ENCODE measurements around the gene PGM1.
A peak's percentile ranks its signal among the peaks of the same experiment; 100 is the strongest.
"Not testable (repeated sequence)": the region's sequence is repeated elsewhere in the genome, so short reads cannot be mapped to it uniquely, and the experiment has no call there.

PGM1 gene

GRCh38 chr1:63593303-63593885 lies at the start of gene PGM1:
Gene PGM1, plus strand, starts transcription at chr1:63593411. Its CDS starts 78 bp downstream, at chr1:63593489.
- peak; percentile 36 to 65 for DNase-seq

DNA sequence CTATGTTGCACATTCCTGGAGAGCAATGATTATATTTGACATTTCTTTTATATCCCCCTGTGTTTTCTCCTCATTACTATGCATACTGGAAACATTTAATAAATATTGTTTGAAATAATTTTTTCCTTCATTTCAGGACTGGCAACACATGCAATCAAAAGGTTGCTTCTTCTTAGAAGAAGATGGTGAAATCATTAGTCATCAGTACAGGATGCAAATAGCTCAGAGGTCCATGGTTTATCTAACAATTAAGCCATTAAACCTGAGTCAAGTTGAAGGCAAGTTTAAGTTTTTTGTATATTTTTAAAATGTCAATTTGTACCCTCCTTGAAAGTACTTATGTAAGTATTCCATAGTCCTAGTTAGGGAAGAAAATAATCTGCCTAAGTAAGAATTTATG lies 47.4 kb upstream of the PGM1 start:
- DNase-seq = no peak

DNA sequence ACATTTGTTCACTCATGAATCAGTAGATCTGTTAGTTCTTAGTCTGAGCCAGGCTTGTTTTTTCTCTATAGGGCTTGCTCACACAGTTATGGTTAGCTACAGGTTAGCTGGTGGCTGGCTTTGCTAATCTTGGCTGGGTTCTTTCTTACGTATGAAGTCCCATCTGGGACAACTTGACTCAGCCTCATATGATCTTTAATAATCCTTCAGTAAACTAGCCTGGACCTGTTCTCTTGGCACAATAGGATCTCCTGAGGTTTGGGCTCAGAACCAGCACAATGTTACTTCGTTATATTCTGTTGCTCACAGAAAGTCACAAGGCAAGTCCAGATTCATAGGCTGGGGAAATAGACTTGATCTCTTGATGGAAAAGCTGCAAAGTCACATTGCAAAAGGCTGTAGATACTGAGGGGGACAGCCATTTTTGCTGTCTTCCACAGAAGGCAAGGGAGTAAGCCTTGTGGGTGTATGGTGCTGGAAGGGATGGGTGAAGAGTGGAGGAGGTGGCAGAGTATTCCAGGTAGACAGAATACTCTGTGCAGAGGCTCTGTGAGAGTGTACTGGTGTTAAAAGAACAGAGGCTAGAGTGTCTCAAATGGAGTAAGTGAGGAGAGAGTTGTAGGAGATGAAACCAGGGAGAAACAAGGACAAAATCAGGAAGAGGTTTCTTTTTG lies 45.5 kb upstream of the PGM1 start:
- DNase-seq = no peak

DNA sequence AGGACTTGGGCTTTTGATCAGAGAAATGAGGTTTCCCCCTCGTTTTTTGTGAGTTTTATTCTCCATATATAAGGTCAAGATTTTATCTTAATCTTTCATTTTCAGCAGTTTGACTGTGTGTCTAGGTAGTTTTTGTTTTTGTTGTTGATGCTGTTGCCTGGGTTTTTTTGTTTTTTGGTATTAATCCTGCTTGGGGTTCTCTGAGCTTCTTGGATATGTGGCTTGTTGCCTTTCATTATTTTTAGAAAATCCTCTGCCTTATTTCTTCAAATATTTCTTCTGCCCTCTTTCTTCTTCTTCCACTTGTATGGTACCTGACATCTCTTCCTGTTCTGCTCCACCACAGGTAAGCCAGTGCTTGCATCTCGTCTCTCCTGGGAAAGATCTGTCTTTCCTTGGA lies 44.9 kb upstream of the PGM1 start:
- DNase-seq = no peak

- DNase-seq = no peak
These were observed 44.3 kb upstream of the PGM1 start for GRCh38 chr1:63548877-63549276.

DNA sequence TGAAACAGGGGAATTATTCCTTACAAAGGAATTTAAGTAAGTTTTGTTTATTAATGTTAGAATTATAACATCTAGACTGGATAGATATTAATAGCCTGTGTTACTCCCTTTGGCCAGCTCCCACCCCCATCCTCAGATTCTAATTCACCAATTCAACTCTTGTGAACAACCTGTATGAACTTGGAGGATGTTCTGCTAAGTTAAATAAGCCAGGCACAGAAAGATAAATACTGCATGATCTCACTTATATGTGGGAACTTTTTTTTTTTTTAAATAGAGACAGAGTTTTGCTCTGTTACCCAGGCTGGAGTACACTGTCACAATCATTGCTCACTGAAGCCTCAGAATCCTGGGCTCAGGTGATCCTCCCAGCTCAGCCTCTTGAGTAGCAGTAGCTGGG lies 37.7 kb upstream of the PGM1 start:
- DNase-seq = no peak

- no peak for DNase-seq
These were observed 35.7 kb upstream of the PGM1 start for GRCh38 chr1:63557365-63557987.

- DNase-seq = no peak
These were observed 33.9 kb upstream of the PGM1 start for GRCh38 chr1:63559357-63559756.

DNA sequence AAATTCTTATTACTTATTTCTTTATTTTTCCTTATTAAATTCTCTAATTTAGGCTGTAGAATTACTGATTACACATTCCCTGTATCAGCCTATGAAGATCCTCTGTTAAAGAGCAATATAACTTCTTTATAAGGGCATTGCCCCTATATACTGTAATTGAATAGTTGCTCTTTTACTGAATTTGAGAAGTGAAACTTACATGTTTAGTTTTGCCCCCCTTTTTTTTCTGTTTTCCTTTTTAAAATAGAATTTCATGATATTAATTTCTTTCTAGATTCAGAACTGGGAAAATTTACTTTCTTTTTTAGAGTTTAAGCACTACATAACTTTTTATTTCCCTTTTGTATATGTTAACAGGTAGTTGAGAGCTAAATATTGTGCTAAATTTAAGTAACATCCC lies 29.5 kb upstream of the PGM1 start:
- DNase-seq = no peak

DNA sequence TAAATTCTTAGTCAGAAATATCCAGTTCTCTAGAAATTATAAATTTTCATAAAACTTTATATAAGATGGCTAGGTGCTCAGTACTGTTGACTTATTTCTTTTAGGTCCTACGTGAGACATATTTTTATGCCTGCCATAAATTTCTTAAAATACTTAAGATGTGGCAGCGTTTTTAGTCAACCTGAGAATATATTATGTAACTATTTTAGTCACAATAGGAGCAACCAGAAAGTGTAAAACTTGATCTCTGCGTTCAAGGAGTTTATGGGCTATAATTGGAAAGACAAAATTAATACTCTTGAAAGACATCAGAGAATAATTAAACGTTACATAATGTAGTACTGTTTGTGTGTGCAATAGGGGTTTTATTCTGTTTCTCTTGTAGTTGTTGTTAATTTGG lies 24.1 kb upstream of the PGM1 start:
- DNase-seq = no peak

GRCh38 chr1:63569640-63570316 lies 23.4 kb upstream of the PGM1 start:
- DNase-seq = no peak

DNA sequence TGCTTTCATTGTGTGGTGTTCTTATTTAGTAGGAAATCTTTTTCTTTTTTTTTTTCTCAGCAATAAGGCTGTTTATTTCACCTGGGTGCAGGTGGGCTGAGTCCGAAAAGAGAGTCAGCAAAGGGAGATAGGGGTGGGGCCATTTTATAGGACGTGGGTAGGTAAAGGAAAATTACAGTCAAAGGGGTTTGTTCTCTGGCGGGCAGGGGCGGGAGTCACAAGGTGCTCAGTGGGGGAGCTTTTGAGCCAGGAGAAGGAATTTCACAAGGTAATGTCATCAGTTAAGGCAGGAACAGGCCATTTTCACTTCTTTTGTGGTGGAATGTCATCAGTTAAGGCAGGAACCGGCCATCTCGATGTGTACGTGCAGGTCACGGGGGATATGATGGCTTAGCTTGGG lies 20.5 kb upstream of the PGM1 start:
- DNase-seq = not testable (repeated sequence)

- not testable (repeated sequence) for DNase-seq
These were observed 18.9 kb upstream of the PGM1 start for GRCh38 chr1:63574203-63574796.

DNA sequence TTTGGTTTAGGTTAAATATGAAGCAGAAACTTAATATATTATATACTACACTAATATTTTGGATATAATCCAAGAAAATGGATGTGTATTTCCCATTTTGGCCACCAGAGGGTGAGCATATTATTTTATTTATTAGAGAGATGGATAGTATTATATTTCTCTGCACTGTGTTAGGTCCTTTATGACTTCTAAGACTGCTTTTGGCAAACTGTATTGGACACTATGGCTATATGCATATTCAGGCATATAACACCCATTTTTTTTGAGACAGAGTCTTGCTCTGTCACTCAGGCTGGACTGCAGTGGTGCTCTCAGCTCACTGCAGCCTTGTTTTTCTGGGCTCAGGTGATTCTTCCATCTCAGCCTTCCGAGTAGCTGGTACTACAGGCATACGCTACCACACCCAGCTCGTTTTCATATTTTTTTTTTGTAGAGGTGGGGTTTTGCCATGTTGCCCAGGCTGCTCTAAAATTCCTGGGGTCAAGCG lies 17.8 kb upstream of the PGM1 start:
- DNase-seq = peak in 1 of 2 donors; percentile 24

- not testable (repeated sequence) for DNase-seq
These were observed 6.9 kb upstream of the PGM1 start for GRCh38 chr1:63586326-63586725.

- DNase-seq = no peak
These were observed 3.0 kb upstream of the PGM1 start for GRCh38 chr1:63590166-63590560.

- DNase-seq = no peak
These were observed 492 bp upstream of the PGM1 start for GRCh38 chr1:63592536-63593302.

DNA sequence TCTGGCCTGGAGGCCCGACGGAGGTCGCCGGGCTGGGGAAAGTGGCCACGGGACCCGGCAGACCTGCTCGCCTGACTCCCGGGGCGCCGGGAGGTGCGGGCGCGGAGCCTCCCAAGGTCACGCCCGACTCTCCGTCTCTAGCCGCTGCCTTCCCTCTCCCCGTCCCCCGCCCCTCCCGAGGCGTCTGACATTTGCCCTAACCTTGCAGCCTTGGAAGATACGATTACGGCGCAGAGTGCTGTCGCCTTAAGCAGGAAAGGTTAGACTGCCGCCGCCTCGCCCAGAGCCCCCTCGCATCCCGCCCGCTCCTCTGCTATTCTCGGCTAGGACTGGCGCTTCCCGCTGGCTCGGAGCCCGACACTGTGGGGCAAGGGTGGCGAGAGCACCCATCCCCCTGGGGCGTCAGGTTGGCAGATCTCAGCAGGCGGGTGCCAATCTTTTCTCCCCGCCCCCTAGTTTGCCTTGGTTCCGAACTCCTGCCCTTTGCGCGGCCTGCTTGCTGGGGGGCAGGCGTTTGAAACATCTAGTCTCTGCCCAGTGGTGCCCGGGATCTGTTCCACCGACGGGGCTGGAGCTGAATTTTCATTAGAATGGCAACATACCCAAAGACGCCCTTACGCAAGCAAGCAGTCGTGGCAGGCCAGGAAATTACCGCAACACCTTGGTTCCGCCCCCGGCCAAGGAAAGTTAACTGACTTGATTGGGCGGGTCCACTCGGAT lies 835 bp downstream of the PGM1 start:
- DNase-seq = peak in 1 of 2 donors; percentile 67

- DNase-seq = no peak
These were observed 2.2 kb downstream of the PGM1 start for GRCh38 chr1:63595435-63595834.

- DNase-seq = no peak
These were observed 6.6 kb downstream of the PGM1 start for GRCh38 chr1:63599799-63600198.

GRCh38 chr1:63600248-63600647 lies 7.0 kb downstream of the PGM1 start:
- no peak for DNase-seq

- no peak for DNase-seq
These were observed 7.8 kb downstream of the PGM1 start for GRCh38 chr1:63601061-63601460.
